ENCODE results near the gene GORAB. TPM values are rescaled to one million over a fixed set of nuclear protein-coding genes. Genes with fewer than 3 reads are reported as not detected.

The GORAB gene
- total and polyA plus RNA-seq, 9 donors = 9.1 to 24.0 (median 12.0) TPM

DNA sequence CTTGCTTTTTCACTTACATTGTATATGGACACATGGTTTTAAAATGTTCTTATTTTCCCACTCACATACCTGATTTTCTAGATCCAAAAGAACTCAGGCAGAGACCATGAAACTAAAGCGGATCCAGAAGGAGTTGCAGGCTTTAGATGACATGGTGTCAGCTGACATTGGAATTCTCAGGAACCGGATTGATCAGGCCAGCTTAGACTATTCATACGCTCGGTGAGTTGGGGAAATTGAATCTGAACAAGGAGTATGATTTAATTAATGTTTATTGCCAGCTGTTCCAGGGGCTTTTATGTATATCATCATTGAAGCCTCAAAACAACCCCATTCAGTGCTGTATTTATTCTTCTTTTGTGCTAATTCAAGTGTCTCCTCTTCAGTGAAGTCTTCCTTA, 12.7 kb downstream of the GORAB start:
- Histone ChIP-seq H3K4me1 (ENCODE audit: insufficient read depth) (no peaks in the 10 kb centered on the region), H3K4me3 (no peak overlapping the region), H3K27ac (no peak overlapping the region), H3K9me3 (no peaks in the 10 kb centered on the region), H3K27me3 (no peaks in the 10 kb centered on the region), H3K36me3 (no peaks in the 10 kb centered on the region)
- TF ChIP-seq, protein P1, sequence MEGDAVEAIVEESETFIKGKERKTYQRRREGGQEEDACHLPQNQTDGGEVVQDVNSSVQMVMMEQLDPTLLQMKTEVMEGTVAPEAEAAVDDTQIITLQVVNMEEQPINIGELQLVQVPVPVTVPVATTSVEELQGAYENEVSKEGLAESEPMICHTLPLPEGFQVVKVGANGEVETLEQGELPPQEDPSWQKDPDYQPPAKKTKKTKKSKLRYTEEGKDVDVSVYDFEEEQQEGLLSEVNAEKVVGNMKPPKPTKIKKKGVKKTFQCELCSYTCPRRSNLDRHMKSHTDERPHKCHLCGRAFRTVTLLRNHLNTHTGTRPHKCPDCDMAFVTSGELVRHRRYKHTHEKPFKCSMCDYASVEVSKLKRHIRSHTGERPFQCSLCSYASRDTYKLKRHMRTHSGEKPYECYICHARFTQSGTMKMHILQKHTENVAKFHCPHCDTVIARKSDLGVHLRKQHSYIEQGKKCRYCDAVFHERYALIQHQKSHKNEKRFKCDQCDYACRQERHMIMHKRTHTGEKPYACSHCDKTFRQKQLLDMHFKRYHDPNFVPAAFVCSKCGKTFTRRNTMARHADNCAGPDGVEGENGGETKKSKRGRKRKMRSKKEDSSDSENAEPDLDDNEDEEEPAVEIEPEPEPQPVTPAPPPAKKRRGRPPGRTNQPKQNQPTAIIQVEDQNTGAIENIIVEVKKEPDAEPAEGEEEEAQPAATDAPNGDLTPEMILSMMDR (IDR thresholded peaks at IDR 0.05) = no peak
- TF ChIP-seq POLR2A (IDR thresholded peaks at IDR 0.05) = no peak
- TF ChIP-seq EP300 (IDR thresholded peaks at IDR 0.05) = no peak
- 92 to 95% (median 94%) methylated on average over 4 of the region's 4 CpGs for WGBS, 3 donors
- intact Hi-C loops (cut with DNase I) = no loop called here
- DNase-seq = no peak

DNA sequence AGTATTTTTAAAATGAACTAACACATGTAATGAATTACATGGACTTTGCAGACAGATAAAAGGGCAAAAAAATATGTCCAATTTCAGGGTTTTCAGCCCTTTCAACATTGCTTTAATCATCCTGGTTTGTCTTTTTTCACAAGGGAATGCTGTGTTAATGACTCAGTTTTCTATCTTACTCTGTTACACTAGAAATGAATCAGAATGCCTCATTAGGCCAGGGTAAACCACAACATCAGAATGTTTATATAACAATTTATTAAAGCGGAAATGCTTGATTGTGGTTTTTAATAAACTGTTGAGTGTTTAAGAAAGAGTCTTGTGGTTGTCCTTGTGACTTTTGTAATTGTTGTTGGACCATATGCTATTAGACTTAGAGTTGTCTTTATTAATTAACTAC, 13.5 kb downstream of the GORAB start:
- no peak overlapping the region for H3K4me3 ChIP-seq
- H3K36me3 ChIP-seq = no peaks in the 10 kb centered on the region
- no peak overlapping the region for H3K27ac ChIP-seq
- no peaks in the 10 kb centered on the region for H3K27me3 ChIP-seq
- intact Hi-C loops (cut with DNase I) = no loop called here
- WGBS, 3 donors = 21 to 47% (median 31%) methylated on average over 1 of the region's 1 CpG
- TF ChIP-seq, protein P1 (IDR thresholded peaks at IDR 0.05) = no peak
- TF ChIP-seq POLR2A (IDR thresholded peaks at IDR 0.05) (no peak), EP300 (IDR thresholded peaks at IDR 0.05) (no peak)
- H3K4me1 ChIP-seq (ENCODE audit: insufficient read depth) = no peaks in the 10 kb centered on the region
- no peak for DNase-seq
- no peaks in the 10 kb centered on the region for H3K9me3 ChIP-seq

DNA sequence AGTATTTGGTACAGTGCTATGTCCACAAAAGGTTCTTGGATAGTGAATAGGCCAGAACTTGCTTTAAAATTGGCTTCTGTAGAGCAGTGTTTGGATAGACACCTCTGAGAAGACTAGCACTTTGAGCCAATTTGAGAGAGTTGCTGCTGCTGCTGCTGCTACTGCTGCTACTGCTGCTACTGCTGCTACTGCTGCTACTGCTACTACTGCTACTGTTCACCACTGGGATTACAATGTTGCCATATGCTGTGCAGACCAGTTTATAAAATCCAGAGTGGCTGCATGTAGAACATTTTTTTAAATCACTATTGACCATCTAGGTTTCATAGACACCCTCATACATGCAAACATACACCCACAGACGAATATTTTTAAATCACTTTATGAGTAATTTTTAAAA, 15.3 kb downstream of the GORAB start:
- Histone ChIP-seq H3K9me3 (no peaks in the 10 kb centered on the region), H3K27me3 (no peaks in the 10 kb centered on the region), H3K27ac (no peak overlapping the region), H3K4me1 (ENCODE audit: insufficient read depth) (no peaks in the 10 kb centered on the region), H3K36me3 (no peaks in the 10 kb centered on the region), H3K4me3 (no peak overlapping the region)
- DNase-seq = no peak
- TF ChIP-seq, protein P1 (IDR thresholded peaks at IDR 0.05) = no peak
- TF ChIP-seq EP300 (IDR thresholded peaks at IDR 0.05) = no peak
- TF ChIP-seq POLR2A (IDR thresholded peaks at IDR 0.05) = no peak
- 92 to 96% (median 93%) methylated on average over 1 of the region's 1 CpG for WGBS, 3 donors
- intact Hi-C loops (cut with DNase I) = no loop called here

DNA sequence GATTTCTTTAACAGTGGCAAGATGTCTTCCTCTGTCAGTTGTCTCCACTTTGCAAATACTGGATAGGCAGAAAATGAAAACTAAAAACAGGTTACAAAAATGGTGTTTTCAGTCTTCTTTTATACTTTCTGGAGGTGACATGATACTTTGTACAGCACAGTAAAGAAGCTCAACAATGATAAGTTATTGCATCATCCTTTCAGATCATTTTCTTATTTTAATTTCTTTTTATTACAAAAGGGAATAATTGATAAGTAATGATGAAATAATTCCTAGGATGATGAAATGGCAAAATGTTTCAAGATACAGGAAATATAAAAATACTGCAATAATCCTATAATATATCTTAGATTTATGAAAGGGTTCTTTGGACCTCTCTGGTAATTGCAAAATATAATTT, 16.5 kb downstream of the GORAB start:
- no peaks in the 10 kb centered on the region for H3K27me3 ChIP-seq
- no peaks in the 10 kb centered on the region for H3K36me3 ChIP-seq
- no peak for DNase-seq
- intact Hi-C loops (cut with DNase I) = no loop called here
- no peaks in the 10 kb centered on the region for H3K9me3 ChIP-seq
- H3K4me3 ChIP-seq = no peak overlapping the region
- H3K4me1 ChIP-seq (ENCODE audit: insufficient read depth) = no peaks in the 10 kb centered on the region
- H3K27ac ChIP-seq = no peak overlapping the region
- TF ChIP-seq, protein P1 (IDR thresholded peaks at IDR 0.05) = no peak
- no peak for TF ChIP-seq EP300 (IDR thresholded peaks at IDR 0.05)
- TF ChIP-seq POLR2A (IDR thresholded peaks at IDR 0.05) = no peak

DNA sequence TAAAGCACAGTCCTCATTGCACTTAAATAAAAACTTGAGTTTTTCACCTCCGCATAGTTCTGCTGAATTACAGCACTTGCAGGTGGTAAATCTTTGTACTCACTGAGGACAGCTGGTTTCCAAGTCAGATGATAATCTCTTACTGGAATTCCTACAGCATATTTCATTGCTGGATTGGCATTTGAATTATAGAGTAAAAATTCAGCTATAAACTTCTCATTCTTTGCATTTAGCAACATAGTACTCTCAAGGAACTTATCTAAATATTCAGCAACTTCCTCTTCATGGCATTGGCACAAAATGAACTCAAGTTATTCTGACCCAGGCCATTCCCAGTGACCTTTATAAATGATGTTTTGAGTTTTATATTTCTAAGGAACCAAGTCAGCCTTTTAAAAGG, 23.4 kb downstream of the GORAB start:
- no peaks in the 10 kb centered on the region for H3K9me3 ChIP-seq
- WGBS, 3 donors = 88 to 93% (median 90%) methylated on average over 1 of the region's 1 CpG
- DNase-seq = no peak
- H3K36me3 ChIP-seq = no peaks in the 10 kb centered on the region
- no peaks in the 10 kb centered on the region for H3K4me1 ChIP-seq (ENCODE audit: insufficient read depth)
- no peak overlapping the region for H3K27ac ChIP-seq
- H3K27me3 ChIP-seq = no peaks in the 10 kb centered on the region
- intact Hi-C loops (cut with DNase I) = no loop called here
- no peak for TF ChIP-seq POLR2A (IDR thresholded peaks at IDR 0.05)
- TF ChIP-seq, protein P1 (IDR thresholded peaks at IDR 0.05) = no peak
- TF ChIP-seq EP300 (IDR thresholded peaks at IDR 0.05) = no peak
- H3K4me3 ChIP-seq = no peak overlapping the region
